K562 (cell line): ENCODE results near the gene LOXL3. TPM values are rescaled to one million over a fixed set of nuclear protein-coding genes. Genes with fewer than 3 reads are reported as not detected.
A peak's percentile ranks its signal among the peaks of the same experiment; 100 is the strongest.

Experiments used
- ASH1L ChIP-seq: fragments of 450-650 bp; IDR thresholded peaks from 2 replicates; pipeline ENCODE4 v1.6.1; 2018; ENCODE audit warnings: borderline replicate concordance, mild to moderate bottlenecking, low read depth; ENCODE audit not compliant: partially characterized antibody
- E2F8 ChIP-seq: fragments of 450-650 bp; IDR thresholded peaks from 2 replicates; pipeline ENCODE4 v1.7.1; 2018; ENCODE audit warnings: mild to moderate bottlenecking, low read depth; ENCODE audit not compliant: partially characterized antibody
- HMBOX1 ChIP-seq: sonication (generic); IDR thresholded peaks from 2 replicates; pipeline ENCODE4 v1.6.1; 2016
- HNRNPK ChIP-seq: fragments of 200-400 bp; formaldehyde crosslinking; IDR thresholded peaks from one replicate; pipeline ENCODE4 v1.6.1; 2018; ENCODE audit warnings: mild to moderate bottlenecking, low read depth, low read length; ENCODE audit not compliant: poor library complexity, severe bottlenecking
- MTA1 ChIP-seq: fragments of 450-650 bp; IDR thresholded peaks from 2 replicates; pipeline ENCODE4 v1.6.1; 2017; ENCODE audit warnings: borderline replicate concordance
- NFXL1 ChIP-seq: fragments of 450-650 bp; formaldehyde crosslinking; IDR thresholded peaks from 2 replicates; pipeline ENCODE4 v1.4.0; 2021; ENCODE audit warnings: mild to moderate bottlenecking
- NFYB ChIP-seq: IDR thresholded peaks from 2 replicates; pipeline ENCODE4 v1.6.1; 2011; ENCODE audit warnings: mild to moderate bottlenecking, moderate library complexity; ENCODE audit not compliant: insufficient read length; ENCODE audit errors: extremely low read depth
- PKNOX1 ChIP-seq: fragments of 450-650 bp; IDR thresholded peaks from 2 replicates; pipeline ENCODE4 v1.6.1; 2016
- RUNX1 ChIP-seq: sonication (generic); IDR thresholded peaks from 2 replicates; pipeline ENCODE4 v1.6.1; 2016; ENCODE audit warnings: antibody characterized with exemption, low read depth
- SMAD1 ChIP-seq: fragments of 150-350 bp; IDR thresholded peaks from 2 replicates; pipeline ENCODE4 v1.6.1; 2014; ENCODE audit warnings: low read length, low read depth; ENCODE audit not compliant: partially characterized antibody
- TBL1XR1 ChIP-seq, 2 experiments: IDR thresholded peaks; 2 replicates each; pipeline ENCODE4 v1.6.1; 2012; ENCODE audit warnings: improper control_type of control experiment in 2 of 2, low read length in 2 of 2, mild to moderate bottlenecking in 1 of 2
- THAP7 ChIP-seq: fragments of 250-450 bp; sonication (Bioruptor Pico); IDR thresholded peaks from 2 replicates; pipeline ENCODE4 v1.5.0; 2021
- ZFP91 ChIP-seq: sonication (generic); formaldehyde crosslinking; IDR thresholded peaks from 2 replicates; pipeline ENCODE4 v1.8.0; 2022; ENCODE audit warnings: mild to moderate bottlenecking, missing genetic modification reagents
- ZKSCAN3 ChIP-seq: fragments of 250-450 bp; sonication (Bioruptor Pico); IDR thresholded peaks from 2 replicates; pipeline ENCODE4 v1.4.0; 2020
- ZNF165 ChIP-seq: fragments of 250-450 bp; sonication (Bioruptor Pico); IDR thresholded peaks from 2 replicates; pipeline ENCODE4 v1.4.0; 2020; ENCODE audit warnings: borderline replicate concordance
- ZNF511 ChIP-seq: sonication (generic); formaldehyde crosslinking; IDR thresholded peaks from 2 replicates; pipeline ENCODE4 v1.8.0; 2022; ENCODE audit warnings: mild to moderate bottlenecking, missing genetic modification reagents
- ZNF512 ChIP-seq: IDR thresholded peaks from 2 replicates; pipeline ENCODE4 v1.6.1; 2016; ENCODE audit warnings: missing genetic modification characterization, missing compliant biosample characterization
- polyA plus RNA-seq, 8 experiments: library from polyadenylated mRNA; depleted of rRNA in 4 of 8; stranded (reverse) in 5 of 8; unstranded in 3 of 8; fragments of >200 nt; fragmentation: Nextera tagmentation in 2 of 8; fragmentation: Illumina TruSeq in 1 of 8; extraction: Ambion mirVana in 2 of 8; extraction: Trizol in 1 of 8; gene quantifications; 2 replicates each; pipeline versions ENCODE4 v1.2.1 to v1.2.3, GENCODE V29; 2011 to 2014; ENCODE audit warnings: inconsistent platforms in 1 of 8, missing spikeins in 1 of 8
- total RNA-seq, 7 experiments: library from RNA; depleted of rRNA in 6 of 7; stranded (reverse); fragments of >200 nt in 6 of 7; fragmentation: Illumina TruSeq in 2 of 7; extraction: Trizol in 2 of 7; gene quantifications; 2 replicates each; pipeline versions ENCODE4 v1.2.1 to v1.2.3, GENCODE V29; 2011 to 2021; ENCODE audit warnings: low replicate concordance in 1 of 7

Gene LOXL3
- total and polyA plus RNA-seq, 9 of the 15 experiments (the other 6 are each of a cell fraction or from before 2014, with no cell fraction given), result 0.22 to 0.99 (median 0.31) TPM

- TF ChIP-seq ZNF512 (tag) (no peak), ASH1L (peak; percentile 12), NFYB (no peak), THAP7 (CRISPR knock-in tag) (no peak), ZKSCAN3 (CRISPR knock-in tag) (no peak), RUNX1 (0 out of 2 replicates have a peak, but pooled peaks have one; percentile 21), HNRNPK (no peak), E2F8 (peak; percentile 66), PKNOX1 (0 out of 2 replicates have a peak, but pooled peaks have one; percentile 18), NFXL1 (CRISPR knock-in tag) (no peak), ZNF511 (peak; percentile 26), TBL1XR1 (IDR thresholded peaks at IDR 0.05; ENCODE audit: low read length in 2 of 2) (peak in 1 of 2 experiments; percentile 31; a peak in 1 of 4 replicates), ZNF165 (CRISPR knock-in tag) (no peak), SMAD1 (no peak), HMBOX1 (no peak), MTA1 (peak; percentile 78; the same call in 1 of the 2 replicates), ZFP91 (CRISPR knock-in tag) (no peak)
Measured at GRCh38 chr2:74529357-74530238, 24.1 kb downstream of the LOXL3 start, which contains the start of the genes AUP1 and HTRA2 (continued).
